GM19372 (cell line): ENCODE data around the gene MFSD12.
"Not testable (repeated sequence)": the region's sequence is repeated elsewhere in the genome, so short reads cannot be mapped to it uniquely, and the experiment has no call there.

Experiments
- ATAC-seq: cut with Tn5 transposase; IDR thresholded peaks from one replicate; pipeline ENCODE4 v1.9.1; 2021; ENCODE audit warnings: mild to moderate bottlenecking, low read depth, moderate library complexity; ENCODE audit not compliant: unreplicated experiment

Gene MFSD12

DNA sequence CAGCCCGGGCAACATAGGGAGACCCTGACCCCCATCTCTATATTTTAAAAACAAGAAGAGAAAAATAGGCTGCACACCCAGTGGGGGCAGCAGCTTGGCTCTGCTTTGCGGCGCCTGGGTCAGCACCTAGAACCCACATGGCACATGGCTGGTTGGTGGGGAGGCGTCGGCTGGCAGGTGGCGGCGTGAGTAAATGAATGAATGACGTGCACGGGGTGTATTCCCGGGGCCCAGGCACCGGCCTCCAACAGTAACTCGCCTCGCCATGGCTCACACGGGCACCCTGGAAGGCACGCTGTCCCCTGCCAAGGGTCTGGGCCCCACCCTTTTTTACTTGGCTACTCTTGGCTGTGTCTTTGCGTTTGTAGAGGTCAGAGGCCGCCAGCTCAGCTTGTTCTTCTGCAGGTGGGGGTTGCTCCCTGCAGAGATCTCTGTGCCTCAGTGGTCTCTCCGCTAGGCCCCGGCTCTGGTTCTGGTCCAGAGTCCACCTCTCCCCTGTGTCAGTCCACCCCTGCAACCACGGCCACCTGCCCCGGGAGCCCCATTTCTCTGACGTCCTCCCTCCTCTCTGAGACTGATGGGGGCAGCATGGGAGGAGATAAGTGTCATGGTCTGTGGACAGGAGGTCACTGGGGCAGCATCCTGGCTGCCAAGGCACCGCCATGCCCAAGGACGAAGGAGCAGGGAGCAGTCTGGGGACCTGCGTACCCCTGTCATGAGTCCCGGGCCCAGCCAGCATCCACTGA is 45.7 kb downstream of the MFSD12 start:
- ATAC-seq = no peak

DNA sequence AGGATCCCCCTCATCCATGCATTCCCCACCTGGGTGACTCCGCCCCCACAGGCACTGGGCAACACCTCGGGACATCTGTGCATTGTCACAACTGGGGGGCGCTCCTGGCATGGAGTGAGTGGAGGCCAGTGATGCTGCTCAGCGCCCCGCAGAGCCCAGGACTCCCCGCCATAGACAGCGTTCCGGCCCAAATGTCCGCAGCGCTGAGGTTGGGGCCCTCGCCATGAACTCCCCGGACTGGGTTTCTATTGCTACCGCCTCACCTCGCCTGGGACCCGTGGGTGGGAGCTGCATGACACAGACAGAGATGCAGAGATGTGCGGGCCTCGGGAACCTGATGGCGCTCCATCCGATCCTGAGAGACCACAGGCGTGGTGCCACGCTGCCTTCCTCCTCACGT is 46.7 kb downstream of the MFSD12 start:
- no peak for ATAC-seq

DNA sequence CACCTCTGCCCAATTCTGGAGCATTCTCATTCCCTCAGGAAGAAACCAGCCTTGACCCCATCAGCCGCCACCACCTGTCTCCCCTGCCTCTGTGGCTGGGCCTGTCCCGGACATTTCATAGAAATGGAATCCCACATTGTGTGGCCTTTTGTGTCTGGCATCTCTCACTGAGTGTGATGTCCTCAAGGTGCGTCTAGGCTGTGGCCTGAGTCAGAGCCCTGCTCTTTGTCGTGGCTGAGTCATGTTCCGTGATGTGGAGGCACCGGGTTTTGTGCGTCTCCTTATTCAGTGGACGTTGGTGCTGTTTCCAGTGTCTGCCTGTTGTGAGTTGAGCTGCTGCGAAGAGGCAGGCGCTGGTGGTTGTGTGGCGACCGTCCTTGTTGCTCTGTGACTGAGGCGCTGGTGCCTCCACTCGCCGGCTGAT is 47.8 kb downstream of the MFSD12 start:
- no peak for ATAC-seq

DNA sequence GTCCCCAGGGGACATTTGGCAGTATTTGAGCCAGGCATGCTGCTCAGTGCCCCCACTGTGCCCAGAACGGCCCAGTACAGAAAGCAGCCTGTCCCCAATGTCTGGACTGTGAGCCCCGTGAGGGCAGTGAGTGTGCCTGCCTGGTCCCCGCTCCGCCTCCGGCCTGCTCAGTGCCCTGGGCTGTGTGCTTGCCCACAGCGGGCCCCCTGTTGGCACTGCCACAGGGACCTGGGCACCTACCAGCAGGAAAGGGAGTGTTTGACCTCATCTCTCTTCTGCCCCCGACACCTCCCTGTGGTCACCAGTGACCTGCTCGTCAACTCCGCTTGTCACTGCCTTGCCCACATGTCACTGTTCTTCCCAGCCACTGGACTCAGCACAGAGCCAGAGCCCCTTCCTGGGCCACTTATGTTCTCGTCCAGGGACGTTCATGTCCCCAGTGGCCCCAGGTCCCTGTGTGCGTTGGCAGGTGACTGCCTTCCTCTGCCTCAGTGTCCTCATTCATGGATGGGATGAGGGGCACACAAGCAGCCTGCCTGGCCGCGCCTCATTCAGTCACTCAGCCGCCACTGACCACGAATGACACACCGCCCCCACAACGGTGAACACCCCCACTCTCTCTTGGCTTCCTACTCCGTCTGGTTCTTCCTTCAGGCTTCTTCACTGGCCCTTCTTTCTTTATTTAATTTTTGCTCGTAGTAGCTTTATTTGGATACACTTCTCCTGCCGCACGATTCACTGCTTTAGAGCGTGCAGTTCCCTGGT is 48.4 kb downstream of the MFSD12 start:
- no peak for ATAC-seq

DNA sequence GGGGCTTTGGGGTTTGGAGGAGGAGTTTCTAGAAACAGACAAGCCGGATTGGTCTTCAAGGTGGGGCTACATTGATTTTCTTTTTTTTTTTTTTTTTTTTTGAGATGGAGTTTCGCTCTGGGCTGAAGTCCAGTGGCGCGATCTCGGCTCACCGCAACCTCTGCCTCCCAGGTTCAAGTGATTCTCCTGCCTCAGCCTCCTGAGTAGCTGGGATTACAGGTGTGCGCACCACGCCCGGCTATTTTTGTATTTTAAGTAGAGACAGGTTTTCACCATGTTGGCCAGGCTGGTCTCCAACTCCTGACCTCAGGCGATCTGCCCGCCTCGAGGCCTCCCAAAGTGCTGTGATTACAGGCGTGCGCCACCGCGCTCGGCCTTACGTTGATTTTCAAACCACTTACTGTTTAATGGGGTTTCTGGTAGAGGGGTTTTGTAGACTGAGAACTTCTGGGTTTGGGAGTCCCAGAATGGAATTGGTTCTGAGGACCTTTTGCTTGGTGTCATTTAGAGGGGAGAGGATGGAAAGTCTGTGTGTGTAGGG is 49.2 kb downstream of the MFSD12 start:
- ATAC-seq = not testable (repeated sequence)

DNA sequence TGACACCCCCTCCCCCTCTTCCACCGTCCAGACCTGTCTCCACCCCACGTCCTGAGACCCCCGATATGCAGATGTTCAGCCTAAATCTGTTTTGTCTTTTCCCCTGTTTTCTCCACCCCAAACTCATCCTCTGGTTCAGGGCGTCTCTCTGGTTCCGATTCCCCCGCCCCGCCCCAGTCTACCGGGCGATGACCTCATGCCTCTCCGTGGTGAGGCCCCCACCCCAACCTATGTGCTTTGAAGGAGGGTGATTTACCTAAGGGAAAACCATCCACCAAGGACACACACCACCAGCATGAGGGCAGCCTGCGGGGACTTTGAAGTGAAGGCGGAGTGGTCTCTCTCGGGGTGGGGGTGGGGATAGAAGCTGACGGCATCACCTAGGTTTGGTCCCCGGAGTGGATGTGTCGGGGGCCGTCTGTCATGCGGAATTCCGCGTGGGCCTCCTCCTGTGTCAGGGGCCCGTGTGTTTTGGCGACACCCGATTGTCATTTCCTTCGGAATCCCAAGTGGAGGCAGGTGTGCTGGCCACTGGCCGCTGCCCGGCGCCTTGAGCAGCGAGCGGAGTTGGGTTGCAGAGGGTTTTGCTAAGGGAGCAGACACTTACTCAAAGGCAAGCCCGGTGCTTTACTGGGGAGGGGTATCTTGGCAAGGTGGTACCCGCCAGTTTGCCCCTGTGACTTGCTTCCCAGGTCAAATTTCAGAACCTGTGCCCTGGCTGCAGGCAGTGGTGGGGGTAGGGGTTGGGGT is 49.8 kb downstream of the MFSD12 start:
- ATAC-seq = no peak

DNA sequence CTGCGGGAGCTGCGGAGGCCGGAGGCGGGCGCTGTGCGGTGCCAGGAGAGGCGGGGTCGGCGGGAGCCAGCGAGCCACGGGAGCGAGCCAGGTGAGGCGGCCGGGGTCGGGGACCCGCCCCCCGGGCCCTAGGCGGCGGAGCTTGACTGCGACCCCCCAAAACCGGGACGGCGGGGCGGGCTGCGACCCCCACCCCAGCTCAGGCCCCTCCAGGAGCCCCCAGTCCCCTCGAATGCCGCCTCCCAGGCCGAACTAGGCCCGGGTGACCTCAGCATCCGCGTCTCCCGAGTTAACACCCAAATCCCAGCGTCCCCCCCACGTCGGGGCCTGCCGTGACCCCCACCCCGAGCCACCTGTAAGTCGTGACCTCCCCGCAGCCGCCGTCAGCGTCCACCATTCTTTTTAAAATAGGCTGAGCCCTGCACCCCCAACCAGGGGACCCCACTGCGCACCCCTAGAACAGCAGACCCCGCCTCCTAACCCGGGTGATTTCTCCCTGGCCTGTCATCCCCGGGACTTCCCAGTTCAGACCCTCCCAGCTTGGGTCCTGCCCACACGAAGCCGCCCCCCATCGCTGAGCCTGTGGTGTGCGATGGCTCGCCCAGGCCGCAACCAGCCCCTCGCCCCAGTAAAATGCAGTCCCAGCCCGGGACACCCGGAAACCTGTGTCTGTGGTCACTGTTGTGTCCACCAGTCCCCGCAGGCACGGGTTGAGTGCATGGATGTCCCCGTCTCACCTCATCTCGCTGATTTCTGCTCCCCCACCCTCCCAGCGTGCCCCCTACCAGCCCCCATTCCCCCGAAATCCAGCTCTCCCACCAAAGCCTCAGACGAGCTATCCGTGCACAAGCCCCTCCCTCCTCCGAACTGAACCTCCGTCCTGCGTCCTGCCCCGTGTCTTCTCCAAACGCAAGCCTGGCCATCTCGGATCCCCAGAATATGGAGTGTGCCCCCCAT is 50.7 kb downstream of the MFSD12 start:
- no peak for ATAC-seq

DNA sequence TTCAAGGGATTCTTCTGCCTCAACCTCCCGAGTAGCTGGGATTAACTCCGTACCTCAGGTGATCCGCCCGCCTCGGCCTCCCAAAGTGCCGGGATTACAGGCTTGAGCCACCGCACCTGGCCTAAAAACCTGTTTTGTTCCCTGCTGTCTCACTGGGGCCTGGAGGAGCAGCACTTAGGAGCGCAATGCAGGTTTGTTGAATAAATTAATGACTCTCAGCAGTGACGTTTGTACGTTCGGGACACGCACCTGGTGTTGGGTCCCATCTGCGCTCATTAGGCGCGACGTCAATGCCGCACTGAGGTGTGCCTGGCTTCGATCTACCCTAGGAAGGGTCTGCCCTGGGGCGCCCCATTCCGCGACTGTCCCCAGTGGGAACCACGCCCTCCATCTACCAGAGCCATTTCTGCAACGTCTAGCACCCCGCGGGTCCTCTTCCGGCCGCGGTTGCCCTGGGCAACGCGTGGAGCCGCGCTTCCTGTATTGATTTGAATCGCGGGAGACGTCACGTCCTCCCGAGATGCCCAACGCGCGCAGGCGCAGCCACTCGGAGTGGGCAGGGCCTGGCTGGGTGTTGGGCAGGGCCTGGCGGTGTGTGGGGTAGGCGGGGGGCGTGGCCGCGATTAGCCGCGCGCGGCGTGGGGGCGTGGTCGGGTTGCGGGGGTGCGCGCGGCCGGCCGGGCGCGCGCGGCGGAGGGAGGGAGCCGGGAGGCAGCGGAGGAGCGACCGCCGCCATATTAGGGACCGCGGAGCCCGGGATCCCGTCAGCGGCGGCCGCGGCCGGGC is 51.6 kb downstream of the MFSD12 start, which contains the start of gene FZR1:
FZR1 (plus strand) TSS at position 714 of the 786 bp plus-strand sequence. CDS start 16,679 bp downstream, outside the sequence.
- peak; percentile 92 for ATAC-seq

DNA sequence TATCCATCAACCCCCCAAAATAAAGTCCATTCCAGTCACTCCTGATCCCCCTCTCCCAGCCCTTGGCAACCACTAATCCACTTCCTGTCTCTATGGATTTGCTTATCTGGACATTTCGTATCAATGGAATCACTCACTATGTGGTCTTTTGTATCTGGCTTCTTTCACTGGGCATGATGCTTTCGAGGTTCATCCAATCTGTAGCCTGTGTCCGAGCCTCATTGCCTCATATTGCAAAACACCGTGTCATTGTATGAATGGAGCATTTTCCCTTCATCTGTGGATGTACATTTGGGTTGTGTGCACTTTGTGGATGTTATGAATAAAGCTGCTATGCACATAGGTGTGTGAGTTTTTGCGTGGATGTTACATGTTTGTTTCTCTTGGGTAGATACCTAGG is 52.7 kb downstream of the MFSD12 start:
- no peak for ATAC-seq

DNA sequence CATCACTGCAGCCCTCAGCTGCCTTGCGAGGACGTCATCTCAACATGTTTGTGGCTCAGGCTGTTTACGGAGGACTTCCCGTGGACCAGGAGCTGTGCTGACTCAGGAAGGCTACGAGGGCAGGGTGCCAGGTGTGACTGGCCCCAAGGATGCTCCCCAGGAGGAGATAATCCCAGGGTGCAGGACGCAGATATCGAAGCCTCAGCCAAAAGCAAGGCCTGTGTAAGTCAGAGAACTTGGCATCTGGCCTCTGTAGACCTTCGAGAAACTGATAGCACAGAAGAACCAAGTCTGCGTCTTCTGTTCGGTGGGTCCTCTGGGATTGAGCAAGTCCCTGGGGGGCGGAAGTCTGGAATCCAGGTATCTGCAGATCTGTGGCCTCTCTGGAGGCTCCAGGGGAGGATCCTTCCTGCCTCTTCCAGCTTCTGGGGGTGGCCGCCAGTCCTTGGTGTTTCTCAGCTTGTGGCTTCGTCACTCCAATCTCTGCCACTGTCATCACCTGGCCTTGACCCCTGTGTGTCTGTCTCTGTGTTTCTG is 54.3 kb downstream of the MFSD12 start:
- no peak for ATAC-seq

DNA sequence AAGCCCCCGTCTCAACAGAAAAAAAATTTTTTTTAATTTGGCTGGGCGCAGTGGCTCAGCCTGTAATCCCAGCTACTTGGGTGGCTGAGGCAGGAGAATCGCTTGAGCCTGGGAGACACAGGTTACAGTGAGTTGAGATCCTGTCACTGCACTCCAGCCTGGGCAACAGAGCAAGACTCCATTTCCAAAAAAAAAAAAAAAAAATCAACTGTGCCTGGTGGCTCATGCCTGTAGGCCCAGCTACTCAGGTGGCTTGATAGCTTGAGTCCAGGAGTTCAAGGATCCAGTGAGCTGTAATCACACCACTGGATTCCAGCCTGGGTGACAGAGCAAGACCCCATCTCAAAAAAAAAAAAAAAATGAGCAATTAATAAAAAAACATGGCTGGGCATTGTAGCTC is 55.6 kb downstream of the MFSD12 start:
- no peak for ATAC-seq

DNA sequence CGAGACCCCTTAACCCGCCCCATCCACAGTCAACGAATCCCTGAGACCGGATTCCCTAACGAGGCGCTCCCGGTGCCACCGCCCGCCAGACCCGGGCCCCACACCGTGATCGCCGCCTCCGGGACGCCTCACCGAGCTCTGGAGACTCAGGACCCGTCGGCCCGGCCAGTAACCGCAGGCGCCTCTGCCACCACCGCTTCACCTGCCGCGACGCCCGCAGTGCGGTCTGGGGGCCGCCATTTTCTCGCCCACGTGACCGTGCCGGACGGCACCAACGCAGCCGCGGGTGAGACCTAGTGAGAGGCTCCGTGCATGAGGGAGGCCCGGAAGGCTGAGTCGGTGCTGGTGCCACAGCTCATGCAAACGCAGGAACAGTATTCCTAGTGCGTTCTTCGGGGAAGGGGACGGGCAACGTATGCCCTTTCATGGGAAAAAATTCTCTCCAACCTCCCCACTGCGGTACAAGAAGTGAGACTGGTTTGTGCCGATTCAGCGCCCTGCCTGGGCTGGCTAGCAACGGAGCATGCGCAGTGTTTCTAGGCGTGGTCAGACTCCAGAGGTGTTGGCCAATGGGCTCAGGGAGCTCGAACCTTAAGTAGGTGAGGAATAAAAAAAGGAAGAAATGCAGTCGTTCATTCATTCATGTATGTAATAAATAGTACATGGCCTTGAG is 56.8 kb downstream of the MFSD12 start, which contains the start of gene DOHH:
DOHH (minus strand) TSS at position 246 of the 673 bp plus-strand sequence. CDS start 3,860 bp downstream, outside the sequence.
- peak; percentile 80 for ATAC-seq

DNA sequence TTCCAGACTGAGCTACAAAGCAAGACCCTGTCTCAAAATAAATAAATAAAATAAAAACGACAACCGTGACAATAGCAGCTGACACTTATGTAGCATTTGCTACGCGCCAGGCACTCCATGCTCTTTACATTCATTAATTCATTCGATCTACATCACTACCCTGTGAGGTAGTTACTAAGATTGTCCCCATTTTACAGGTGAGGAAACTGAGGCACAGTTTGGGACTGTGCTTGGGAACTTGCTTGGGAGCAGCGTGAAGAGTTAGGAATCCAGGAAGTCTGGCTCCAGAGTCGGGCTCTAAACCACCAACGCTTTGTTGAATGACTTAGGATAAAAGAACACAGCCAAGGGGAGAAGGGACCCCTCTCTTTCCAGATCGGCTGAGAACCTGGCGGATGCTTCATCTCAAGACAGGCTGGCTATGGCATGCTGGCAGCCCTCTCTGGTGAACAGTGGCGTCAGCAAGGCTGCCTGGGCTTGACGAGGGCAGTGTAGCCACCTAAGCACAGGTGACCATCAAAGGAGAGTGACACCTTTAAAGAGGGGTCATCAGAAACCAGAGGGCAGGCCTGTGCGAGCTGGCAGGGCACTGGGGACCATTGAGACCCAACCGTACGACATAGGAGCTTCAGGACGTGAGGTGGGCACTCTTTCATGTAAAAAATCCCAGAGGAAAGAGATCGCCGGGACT is 57.5 kb downstream of the MFSD12 start:
- peak; percentile 11 for ATAC-seq

DNA sequence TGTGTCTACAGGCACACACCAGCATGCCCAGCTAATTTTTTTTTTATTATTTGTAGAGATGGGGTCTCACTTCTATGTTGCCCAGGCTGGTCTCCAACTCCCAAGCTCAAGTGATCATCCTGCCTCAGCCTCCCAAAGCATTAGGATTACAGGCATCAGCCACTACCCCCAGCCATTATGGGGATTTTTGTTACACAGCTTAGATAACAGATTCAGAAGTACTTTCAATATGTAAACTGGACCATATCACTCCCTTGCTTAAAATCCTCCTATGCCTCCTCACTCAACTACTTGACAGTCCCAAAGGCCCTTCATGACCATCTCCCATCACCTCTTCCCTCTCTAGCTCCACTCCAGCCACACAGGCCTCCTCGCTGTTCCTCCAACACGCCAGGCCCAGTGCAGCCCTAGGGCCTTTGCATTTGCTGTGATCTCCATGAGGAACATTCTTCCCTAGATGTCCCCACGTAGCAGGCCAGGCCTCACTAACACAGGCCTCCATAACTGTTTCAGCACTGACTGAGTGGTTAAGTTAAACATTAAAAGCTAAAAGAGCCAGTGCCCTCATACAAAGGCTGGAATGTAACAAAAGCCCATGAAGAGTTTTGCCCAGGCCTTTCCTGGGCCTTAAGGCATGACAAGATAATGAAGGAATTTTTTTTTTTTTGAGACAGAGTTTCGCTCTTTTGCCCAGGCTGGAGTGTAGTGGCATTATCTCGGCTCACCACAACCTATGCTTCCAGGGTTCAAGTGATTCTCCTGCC is 59.4 kb downstream of the MFSD12 start:
- no peak for ATAC-seq

DNA sequence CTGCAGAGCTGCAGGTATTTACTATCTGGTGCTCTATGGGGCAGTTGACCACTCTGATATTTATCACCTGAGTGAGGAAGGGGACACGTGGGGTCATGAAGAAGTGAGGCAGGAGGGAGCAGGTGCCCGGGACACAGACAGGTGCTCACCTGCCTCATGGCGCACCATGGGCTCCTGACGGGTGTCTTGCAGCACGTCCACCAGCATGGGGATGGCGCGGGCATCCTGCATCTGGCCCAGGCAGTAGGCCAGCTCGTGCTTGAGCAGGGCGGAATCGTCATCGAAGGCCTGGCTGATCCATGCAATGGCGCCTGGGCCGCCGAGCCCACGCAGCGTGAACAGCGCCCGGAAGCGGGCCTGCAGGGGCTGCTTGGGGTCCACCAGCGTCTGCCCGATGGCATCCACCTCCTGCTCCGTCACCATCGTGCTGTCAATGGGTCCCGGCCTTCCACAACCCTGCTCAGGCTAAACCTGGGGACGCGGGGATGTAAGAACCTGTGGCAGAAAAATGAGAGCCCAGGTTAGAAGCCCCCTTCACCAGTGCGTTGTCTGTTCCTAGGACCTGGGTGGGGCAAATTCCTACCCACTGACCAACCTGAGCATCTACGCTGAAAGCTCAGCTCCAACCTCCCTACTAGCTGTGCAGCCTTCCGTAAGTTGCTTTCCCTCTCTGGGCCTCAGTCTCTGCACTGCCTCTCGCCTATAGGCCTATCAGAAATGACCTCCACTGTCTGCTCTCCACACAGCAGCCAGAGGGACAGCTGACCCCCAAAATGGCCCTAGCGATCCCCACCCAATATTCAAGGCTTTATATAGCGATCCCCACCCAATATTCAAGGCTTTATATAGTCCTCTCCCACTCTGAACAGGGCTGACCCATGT is 60.8 kb downstream of the MFSD12 start:
- no peak for ATAC-seq

DNA sequence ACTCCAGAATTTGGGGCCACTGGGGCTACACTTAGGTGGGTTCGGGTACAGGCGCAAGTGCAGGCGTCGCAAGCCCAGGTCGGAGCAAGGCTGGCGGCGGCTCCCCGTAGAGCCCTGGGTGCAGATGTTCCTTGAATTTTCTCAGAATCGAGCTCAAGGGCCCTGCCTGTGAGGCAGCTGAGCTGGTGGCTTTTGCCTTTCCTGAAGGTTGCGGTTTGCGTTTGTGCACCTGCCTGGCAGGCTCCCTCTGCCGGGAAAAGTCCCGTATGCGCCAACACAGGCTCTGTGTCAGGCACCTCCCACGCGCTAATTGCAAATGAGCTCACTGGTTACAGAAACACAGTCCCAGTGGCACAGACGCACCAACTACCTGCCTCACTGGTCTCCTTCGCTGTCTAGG is 62.8 kb downstream of the MFSD12 start:
- no peak for ATAC-seq
